T1000 (cell line): ENCODE measurements around the gene RRP7A.
A peak's percentile ranks its signal among the peaks of the same experiment; 100 is the strongest.
"Not testable (repeated sequence)": the region's sequence is repeated elsewhere in the genome, so short reads cannot be mapped to it uniquely, and the experiment has no call there.

Experiments
- DNase-seq: peaks from one replicate; lab custom pipeline; 2025; ENCODE audit warnings: mixed read lengths; lab: John Stamatoyannopoulos, UW

RRP7A gene

GRCh38 chr22:42519525-42520401 is at the start of gene RRP7A:
Gene RRP7A, minus strand, starts transcription at chr22:42519796. Its CDS starts 10 bp downstream, at chr22:42519786.
- peak; percentile 42 for DNase-seq

GRCh38 chr22:42567950-42568349 is 48.4 kb upstream of the RRP7A start:
- not testable (repeated sequence) for DNase-seq

GRCh38 chr22:42565956-42566355 is 46.4 kb upstream of the RRP7A start:
- no peak for DNase-seq

- no peak for DNase-seq
These were observed 45.1 kb upstream of the RRP7A start for GRCh38 chr22:42564699-42565098.

GRCh38 chr22:42563943-42564342 is 44.3 kb upstream of the RRP7A start:
- DNase-seq = not testable (repeated sequence)

- DNase-seq = no peak
These were observed 43.1 kb upstream of the RRP7A start for GRCh38 chr22:42562684-42563083.

GRCh38 chr22:42562279-42562678 is 42.7 kb upstream of the RRP7A start:
- no peak for DNase-seq

- DNase-seq = no peak
These were observed 42.3 kb upstream of the RRP7A start for GRCh38 chr22:42561856-42562255.

GRCh38 chr22:42560781-42561180 is 41.2 kb upstream of the RRP7A start:
- no peak for DNase-seq

GRCh38 chr22:42560381-42560780 is 40.8 kb upstream of the RRP7A start:
- no peak for DNase-seq

GRCh38 chr22:42553475-42554361 is 34.1 kb upstream of the RRP7A start, which contains the start of gene SERHL2:
Gene SERHL2, plus strand, starts transcription at chr22:42553956. Its CDS starts 65 bp downstream, at chr22:42554021.
- DNase-seq = peak; percentile 69

- DNase-seq = not testable (repeated sequence)
These were observed 32.7 kb upstream of the RRP7A start for GRCh38 chr22:42552294-42552647.

- DNase-seq = no peak
These were observed 29.9 kb upstream of the RRP7A start for GRCh38 chr22:42549331-42550060.

- no peak for DNase-seq
These were observed 29.2 kb upstream of the RRP7A start for GRCh38 chr22:42548597-42549330.

- not testable (repeated sequence) for DNase-seq
These were observed 28.5 kb upstream of the RRP7A start for GRCh38 chr22:42548126-42548525.

- no peak for DNase-seq
These were observed 28.0 kb upstream of the RRP7A start for GRCh38 chr22:42547562-42547961.

- DNase-seq = no peak
These were observed 25.1 kb upstream of the RRP7A start for GRCh38 chr22:42544686-42545085.

GRCh38 chr22:42539236-42539771 is 19.7 kb upstream of the RRP7A start:
- not testable (repeated sequence) for DNase-seq

GRCh38 chr22:42537199-42537831 is 17.7 kb upstream of the RRP7A start:
- DNase-seq = not testable (repeated sequence)

- DNase-seq = not testable (repeated sequence)
These were observed 17.0 kb upstream of the RRP7A start for GRCh38 chr22:42536634-42537033.
